Hepatocyte (in vitro differentiated cells): ENCODE results near the gene DACT3.

Experiments used
- CTCF ChIP-seq: fragments of 200-600 bp; sonication (generic); IDR thresholded peaks from 2 replicates; pipeline ENCODE4 v1.5.1; 2016; ENCODE audit warnings: antibody characterized with exemption, mild to moderate bottlenecking; ENCODE audit not compliant: poor library complexity
- EZH2phosphoT487 ChIP-seq: fragments of 200-600 bp; sonication (generic); IDR thresholded peaks from one replicate; pipeline ENCODE4 v1.6.1; 2018; ENCODE audit warnings: antibody characterized with exemption, mild to moderate bottlenecking, low read depth, moderate library complexity; ENCODE audit not compliant: unreplicated experiment, severe bottlenecking

DNA sequence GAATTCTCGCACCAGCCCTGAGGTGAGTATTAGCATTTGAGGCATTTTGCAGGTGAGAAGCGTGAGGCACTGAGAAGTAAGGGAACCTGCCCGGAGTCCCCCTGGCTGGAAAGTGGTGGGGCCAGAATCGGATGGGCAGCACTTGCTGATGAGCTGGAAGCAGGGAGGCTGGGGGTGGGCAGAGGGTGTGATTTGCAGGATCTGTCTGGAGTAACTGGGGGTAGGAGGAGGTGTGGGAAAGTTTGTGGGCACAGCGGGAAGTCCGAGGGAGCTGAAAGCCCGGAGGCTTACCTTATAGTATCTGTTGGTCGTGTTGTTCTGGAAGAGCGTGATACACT is 35.9 kb upstream of the DACT3 start:
- TF ChIP-seq CTCF (no peak), EZH2phosphoT487 (no peak)
